Stimulated activated naive CD8-positive, alpha-beta T cell treated with anti-CD3 and anti-CD28 coated beads, Interleukin-15, Interleukin-2, amounts not matched to agents 100 ng/mL and 50 ng/mL, for 24 hours (primary cell): Measurements from ENCODE around the gene EPC1.
A peak's percentile ranks its signal among the peaks of the same experiment; 100 is the strongest.
"Not testable (repeated sequence)": the region's sequence is repeated elsewhere in the genome, so short reads cannot be mapped to it uniquely, and the experiment has no call there.

Experiments
- H3K27ac Mint-ChIP-seq: one replicate; pipeline ENCODE4 v1.8.0; 2021; ENCODE audit warnings: mild to moderate bottlenecking, mixed read lengths
- H3K27me3 Mint-ChIP-seq: one replicate; pipeline ENCODE4 v1.8.0; 2021; ENCODE audit warnings: mixed read lengths
- H3K36me3 Mint-ChIP-seq: one replicate; pipeline ENCODE4 v1.8.0; 2021; ENCODE audit warnings: low read depth, mixed read lengths
- H3K4me1 Mint-ChIP-seq: one replicate; pipeline ENCODE4 v1.8.0; 2021; ENCODE audit warnings: low read depth, mixed read lengths
- H3K4me3 Mint-ChIP-seq: one replicate; pipeline ENCODE4 v1.8.0; 2021; ENCODE audit warnings: mild to moderate bottlenecking, mixed read lengths
- H3K9me3 Mint-ChIP-seq: one replicate; pipeline ENCODE4 v1.8.0; 2021; ENCODE audit warnings: mixed read lengths

EPC1 gene

GRCh38 chr10:32376097-32376496 is 29.1 kb upstream of the EPC1 start:
- Mint-ChIP-seq H3K9me3 (no peaks in the 10 kb centered on the region), H3K27ac (no peak overlapping the region), H3K4me1 (peaks cover 47% of the 10 kb centered on the region), H3K36me3 (peaks cover 13% of the 10 kb centered on the region), H3K4me3 (no peak overlapping the region), H3K27me3 (no peaks in the 10 kb centered on the region)

GRCh38 chr10:32375631-32376030 is 28.7 kb upstream of the EPC1 start:
- Mint-ChIP-seq H3K9me3 (no peaks in the 10 kb centered on the region), H3K4me1 (peaks cover 50% of the 10 kb centered on the region), H3K27ac (no peak overlapping the region), H3K4me3 (peak overlapping the region; percentile 60), H3K27me3 (no peaks in the 10 kb centered on the region), H3K36me3 (peaks cover 13% of the 10 kb centered on the region)

- H3K4me3 Mint-ChIP-seq, result no peak overlapping the region
- no peaks in the 10 kb centered on the region for H3K9me3 Mint-ChIP-seq
- peaks cover 50% of the 10 kb centered on the region for H3K4me1 Mint-ChIP-seq
- H3K27me3 Mint-ChIP-seq, result no peaks in the 10 kb centered on the region
- no peak overlapping the region for H3K27ac Mint-ChIP-seq
- peaks cover 13% of the 10 kb centered on the region for H3K36me3 Mint-ChIP-seq
Measured at GRCh38 chr10:32374605-32375004, 27.6 kb upstream of the EPC1 start.

- H3K36me3 Mint-ChIP-seq, result peaks cover 13% of the 10 kb centered on the region
- H3K27me3 Mint-ChIP-seq, result no peaks in the 10 kb centered on the region
- no peak overlapping the region for H3K4me3 Mint-ChIP-seq
- no peaks in the 10 kb centered on the region for H3K9me3 Mint-ChIP-seq
- H3K27ac Mint-ChIP-seq, result peak overlapping the region; percentile 11
- peaks cover 50% of the 10 kb centered on the region for H3K4me1 Mint-ChIP-seq
Measured at GRCh38 chr10:32373496-32373895, 26.5 kb upstream of the EPC1 start.

DNA sequence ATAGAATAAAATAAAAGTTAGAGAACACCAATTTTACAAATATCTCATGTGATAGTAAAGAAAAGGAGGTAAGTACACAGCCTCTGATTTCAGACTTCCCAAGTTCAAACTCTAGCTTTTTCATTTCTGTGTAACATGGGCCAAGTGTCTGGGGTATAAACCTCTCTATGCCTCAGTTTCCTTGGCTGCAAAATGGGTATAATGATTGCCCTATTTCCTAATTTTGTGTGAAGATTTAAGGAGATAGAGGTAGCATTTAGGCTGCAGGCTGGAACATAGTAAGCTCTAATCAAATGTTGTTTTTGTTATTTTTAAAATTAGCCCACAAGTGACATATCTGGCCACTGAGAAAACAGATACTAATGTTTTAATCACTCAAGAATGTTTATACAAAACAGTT is 26.1 kb upstream of the EPC1 start:
- peaks cover 54% of the 10 kb centered on the region for H3K4me1 Mint-ChIP-seq
- H3K4me3 Mint-ChIP-seq, result no peak overlapping the region
- H3K36me3 Mint-ChIP-seq, result peaks cover 13% of the 10 kb centered on the region
- H3K9me3 Mint-ChIP-seq, result no peaks in the 10 kb centered on the region
- H3K27me3 Mint-ChIP-seq, result no peaks in the 10 kb centered on the region
- no peak overlapping the region for H3K27ac Mint-ChIP-seq

GRCh38 chr10:32372000-32372875 is 25.3 kb upstream of the EPC1 start:
- Mint-ChIP-seq H3K9me3 (no peaks in the 10 kb centered on the region), H3K4me1 (peaks cover 59% of the 10 kb centered on the region), H3K36me3 (peaks cover 13% of the 10 kb centered on the region), H3K4me3 (peak overlapping the region; percentile 8), H3K27ac (peak overlapping the region; percentile 59), H3K27me3 (no peaks in the 10 kb centered on the region)

DNA sequence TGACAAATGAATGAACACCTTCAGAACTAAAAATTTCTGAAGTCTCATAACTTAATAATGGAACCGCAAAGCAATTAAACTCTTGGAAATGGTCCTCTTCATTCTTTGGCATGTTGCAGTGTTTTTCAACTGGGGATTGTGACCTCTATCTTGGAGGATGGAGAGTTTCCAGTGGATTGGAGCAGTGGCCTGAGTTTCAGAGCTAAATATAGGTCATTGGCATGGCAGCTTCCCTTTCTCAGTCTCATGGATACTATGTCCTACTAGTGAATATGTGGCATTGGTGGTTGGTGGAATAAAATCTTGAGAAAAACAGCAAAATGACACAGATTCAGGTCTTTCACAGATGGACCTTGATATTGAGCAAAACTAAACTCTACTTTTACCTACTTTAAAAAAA is 24.1 kb upstream of the EPC1 start:
- Mint-ChIP-seq H3K36me3 (peaks cover 13% of the 10 kb centered on the region), H3K27me3 (no peaks in the 10 kb centered on the region), H3K27ac (no peak overlapping the region), H3K4me3 (no peak overlapping the region), H3K9me3 (no peaks in the 10 kb centered on the region), H3K4me1 (peaks cover 59% of the 10 kb centered on the region)

GRCh38 chr10:32367793-32368453 is 21.0 kb upstream of the EPC1 start:
- peaks cover 7% of the 10 kb centered on the region for H3K36me3 Mint-ChIP-seq
- peaks cover 54% of the 10 kb centered on the region for H3K4me1 Mint-ChIP-seq
- H3K4me3 Mint-ChIP-seq, result peak overlapping the region; percentile 50
- no peaks in the 10 kb centered on the region for H3K27me3 Mint-ChIP-seq
- no peaks in the 10 kb centered on the region for H3K9me3 Mint-ChIP-seq
- H3K27ac Mint-ChIP-seq, result peak overlapping the region; percentile 29

GRCh38 chr10:32366588-32366987 is 19.6 kb upstream of the EPC1 start:
- Mint-ChIP-seq H3K27ac (no peak overlapping the region), H3K4me3 (no peak overlapping the region), H3K36me3 (peaks cover 1% of the 10 kb centered on the region), H3K27me3 (no peaks in the 10 kb centered on the region), H3K4me1 (peaks cover 60% of the 10 kb centered on the region), H3K9me3 (no peaks in the 10 kb centered on the region)

DNA sequence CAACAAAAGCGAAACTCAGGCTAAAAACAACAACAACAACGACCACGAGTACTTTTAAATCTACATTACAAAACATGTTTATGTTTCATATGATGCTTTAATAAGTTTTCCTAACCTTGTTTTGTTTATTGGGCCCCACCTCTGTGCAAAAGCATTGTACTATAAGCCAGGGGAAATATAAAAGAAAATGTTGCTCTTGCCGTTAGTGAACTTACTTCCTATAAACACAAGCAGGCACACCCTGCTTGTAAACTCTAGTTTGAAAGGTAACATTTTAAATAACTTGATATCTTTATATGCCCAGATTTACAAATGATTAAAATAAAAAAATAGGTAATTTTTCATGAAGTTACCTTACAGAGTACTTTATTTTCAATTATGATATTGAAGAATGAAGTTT is 19.2 kb upstream of the EPC1 start:
- Mint-ChIP-seq H3K36me3 (peaks cover 4% of the 10 kb centered on the region), H3K27me3 (no peaks in the 10 kb centered on the region), H3K4me3 (peak overlapping the region; percentile 43), H3K9me3 (no peaks in the 10 kb centered on the region), H3K4me1 (peaks cover 60% of the 10 kb centered on the region), H3K27ac (no peak overlapping the region)

DNA sequence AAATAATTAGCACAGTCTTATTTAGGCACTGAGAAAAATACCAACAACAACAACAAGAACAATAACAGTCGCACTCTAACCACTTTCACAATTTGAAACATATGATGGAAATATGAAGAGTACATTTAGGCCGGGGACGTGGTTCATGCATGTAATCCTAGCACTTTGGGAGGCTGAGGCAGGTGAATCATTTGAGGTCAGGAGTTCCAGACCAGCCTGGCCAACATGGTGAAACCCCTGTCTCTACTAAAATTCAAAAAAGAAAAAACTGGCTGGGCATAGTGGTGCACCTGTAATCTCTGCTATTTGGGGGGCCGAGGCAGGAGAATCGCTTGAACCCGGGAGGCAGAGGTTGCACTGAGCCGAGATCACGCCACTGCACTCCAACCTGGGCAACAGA is 18.4 kb upstream of the EPC1 start:
- H3K27me3 Mint-ChIP-seq, H3K36me3 Mint-ChIP-seq, H3K9me3 Mint-ChIP-seq: not testable (repeated sequence)
- Mint-ChIP-seq H3K4me1 (peaks cover 62% of the 10 kb centered on the region), H3K27ac (peak overlapping the region; percentile 34), H3K4me3 (peak overlapping the region; percentile 15)

DNA sequence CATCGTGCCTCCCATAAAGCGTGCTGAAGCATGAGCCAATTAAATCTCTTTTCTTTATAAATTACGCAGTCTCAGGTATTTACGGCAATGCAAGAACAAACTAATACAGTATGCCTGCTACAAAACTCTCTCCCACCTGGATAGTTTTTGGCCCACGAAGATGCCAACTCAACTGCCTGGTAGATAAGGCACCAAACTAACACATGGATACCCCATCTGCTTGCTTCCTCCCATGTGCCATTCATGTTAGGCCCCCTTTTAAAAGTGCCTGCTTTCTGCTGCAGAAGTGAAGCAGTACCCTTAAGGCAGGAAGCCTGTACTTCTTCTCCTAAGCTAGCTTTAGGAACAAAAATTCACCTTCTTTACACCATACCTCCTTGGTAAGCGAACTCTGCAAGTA is 15.6 kb upstream of the EPC1 start:
- H3K27me3 Mint-ChIP-seq, result no peaks in the 10 kb centered on the region
- peaks cover 15% of the 10 kb centered on the region for H3K36me3 Mint-ChIP-seq
- no peaks in the 10 kb centered on the region for H3K9me3 Mint-ChIP-seq
- no peak overlapping the region for H3K4me3 Mint-ChIP-seq
- peaks cover 55% of the 10 kb centered on the region for H3K4me1 Mint-ChIP-seq
- H3K27ac Mint-ChIP-seq, result no peak overlapping the region

- Mint-ChIP-seq H3K9me3 (no peaks in the 10 kb centered on the region), H3K27ac (peak overlapping the region; percentile 4), H3K27me3 (no peaks in the 10 kb centered on the region), H3K4me3 (no peak overlapping the region), H3K4me1 (peaks cover 61% of the 10 kb centered on the region), H3K36me3 (peaks cover 15% of the 10 kb centered on the region)
Measured at GRCh38 chr10:32360884-32361283, 13.9 kb upstream of the EPC1 start.

DNA sequence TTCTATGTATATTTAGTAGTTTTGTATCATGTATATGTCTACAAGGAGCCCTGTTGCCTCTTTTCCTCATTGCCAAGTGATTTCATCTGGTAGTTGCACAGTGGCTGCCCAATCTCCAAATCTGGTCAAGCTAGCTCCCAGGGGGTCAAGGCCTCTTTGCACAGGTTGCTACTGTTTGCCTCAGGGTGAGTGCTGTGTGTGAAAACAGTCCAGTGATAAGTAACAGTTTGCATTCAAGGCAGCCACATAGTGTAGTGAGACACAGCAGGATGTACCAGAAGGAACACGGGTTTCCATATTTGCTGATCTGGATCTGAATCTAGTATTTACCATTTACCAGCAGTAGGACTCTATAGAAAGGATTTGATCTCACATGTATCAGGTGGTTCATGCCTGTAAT is 13.3 kb upstream of the EPC1 start:
- Mint-ChIP-seq H3K9me3 (no peaks in the 10 kb centered on the region), H3K4me1 (peaks cover 58% of the 10 kb centered on the region), H3K27ac (no peak overlapping the region), H3K27me3 (no peaks in the 10 kb centered on the region), H3K4me3 (no peak overlapping the region), H3K36me3 (peaks cover 15% of the 10 kb centered on the region)

- H3K4me1 Mint-ChIP-seq, result peaks cover 66% of the 10 kb centered on the region
Measured at GRCh38 chr10:32357056-32357735, 10.2 kb upstream of the EPC1 start.

More at GRCh38 chr10:32357056-32357735, 10.2 kb upstream of the EPC1 start:
- no peaks in the 10 kb centered on the region for H3K27me3 Mint-ChIP-seq
- no peaks in the 10 kb centered on the region for H3K9me3 Mint-ChIP-seq
- H3K4me3 Mint-ChIP-seq, result peak overlapping the region; percentile 65
- H3K36me3 Mint-ChIP-seq, result peaks cover 15% of the 10 kb centered on the region
- peak overlapping the region; percentile 71 for H3K27ac Mint-ChIP-seq
